ENCODE data around the gene JAZF1. TPM values are rescaled to one million over a fixed set of nuclear protein-coding genes. Genes with fewer than 3 reads are reported as not detected.

JAZF1 gene
- total RNA-seq, 1 experiment from 2014 or later: 3.4 TPM

GRCh38 chr7:27936047-27936767, 244.4 kb downstream of the JAZF1 start:
- no peaks in the 10 kb centered on the region for H3K9me3 ChIP-seq (ENCODE audit: control insufficient read depth in 1 of 2, insufficient read depth in 1 of 2, low read depth in 1 of 2, low read length in 2 of 2)
- no peak for ATAC-seq
- no peak overlapping the region for H3K4me3 ChIP-seq (replicated peaks in 1 of 2; ENCODE audit: low read depth in 1 of 2, low read length in 2 of 2)
- no TSS peak for BruUV-seq (replicated peaks)
- intact Hi-C loops (cut with micrococcal nuclease): no loop called here
- no peaks in the 10 kb centered on the region for H3K27me3 ChIP-seq (ENCODE audit: insufficient read depth, low read length)
- ChIA-PET CTCF (interaction anchor here (0.6 to 1.2 kb wide), 3 partner anchors 9 to 156 kb away, joined by 3 read pairs; no protein-coding TSS in a partner anchor), POLR2A (no interaction called here), RAD21 (ENCODE audit: low non-redundant PET in 1 of 2, low total read pairs in 2 of 2, uncharacterized antibody in 2 of 2, unreplicated experiment in 2 of 2) (interaction anchor here in 1 of 2 experiments (0.8 to 1.3 kb wide), 2 partner anchors 15 to 158 kb away, joined by 3 read pairs; no protein-coding TSS in a partner anchor)
- H3K27ac ChIP-seq (ENCODE audit: low read depth, low read length): no peak overlapping the region
- TF ChIP-seq ZNF274 (IDR thresholded peaks at IDR 0.05; ENCODE audit: low read depth, low read length): no peak
- TF ChIP-seq, protein P1, sequence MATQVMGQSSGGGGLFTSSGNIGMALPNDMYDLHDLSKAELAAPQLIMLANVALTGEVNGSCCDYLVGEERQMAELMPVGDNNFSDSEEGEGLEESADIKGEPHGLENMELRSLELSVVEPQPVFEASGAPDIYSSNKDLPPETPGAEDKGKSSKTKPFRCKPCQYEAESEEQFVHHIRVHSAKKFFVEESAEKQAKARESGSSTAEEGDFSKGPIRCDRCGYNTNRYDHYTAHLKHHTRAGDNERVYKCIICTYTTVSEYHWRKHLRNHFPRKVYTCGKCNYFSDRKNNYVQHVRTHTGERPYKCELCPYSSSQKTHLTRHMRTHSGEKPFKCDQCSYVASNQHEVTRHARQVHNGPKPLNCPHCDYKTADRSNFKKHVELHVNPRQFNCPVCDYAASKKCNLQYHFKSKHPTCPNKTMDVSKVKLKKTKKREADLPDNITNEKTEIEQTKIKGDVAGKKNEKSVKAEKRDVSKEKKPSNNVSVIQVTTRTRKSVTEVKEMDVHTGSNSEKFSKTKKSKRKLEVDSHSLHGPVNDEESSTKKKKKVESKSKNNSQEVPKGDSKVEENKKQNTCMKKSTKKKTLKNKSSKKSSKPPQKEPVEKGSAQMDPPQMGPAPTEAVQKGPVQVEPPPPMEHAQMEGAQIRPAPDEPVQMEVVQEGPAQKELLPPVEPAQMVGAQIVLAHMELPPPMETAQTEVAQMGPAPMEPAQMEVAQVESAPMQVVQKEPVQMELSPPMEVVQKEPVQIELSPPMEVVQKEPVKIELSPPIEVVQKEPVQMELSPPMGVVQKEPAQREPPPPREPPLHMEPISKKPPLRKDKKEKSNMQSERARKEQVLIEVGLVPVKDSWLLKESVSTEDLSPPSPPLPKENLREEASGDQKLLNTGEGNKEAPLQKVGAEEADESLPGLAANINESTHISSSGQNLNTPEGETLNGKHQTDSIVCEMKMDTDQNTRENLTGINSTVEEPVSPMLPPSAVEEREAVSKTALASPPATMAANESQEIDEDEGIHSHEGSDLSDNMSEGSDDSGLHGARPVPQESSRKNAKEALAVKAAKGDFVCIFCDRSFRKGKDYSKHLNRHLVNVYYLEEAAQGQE (IDR thresholded peaks at IDR 0.05; ENCODE audit: low read depth): no peak
- no peak for TF ChIP-seq SRF (IDR thresholded peaks at IDR 0.05; ENCODE audit: low read depth)
- no peak for TF ChIP-seq YY1 (IDR thresholded peaks at IDR 0.05; ENCODE audit: extremely low read depth, insufficient replicate concordance, low read depth, low read length)
- no peak for TF ChIP-seq EGR1 (IDR thresholded peaks at IDR 0.05; ENCODE audit: low read depth)
- no peak for TF ChIP-seq MAX (IDR thresholded peaks at IDR 0.05)
- TF ChIP-seq, protein P2, sequence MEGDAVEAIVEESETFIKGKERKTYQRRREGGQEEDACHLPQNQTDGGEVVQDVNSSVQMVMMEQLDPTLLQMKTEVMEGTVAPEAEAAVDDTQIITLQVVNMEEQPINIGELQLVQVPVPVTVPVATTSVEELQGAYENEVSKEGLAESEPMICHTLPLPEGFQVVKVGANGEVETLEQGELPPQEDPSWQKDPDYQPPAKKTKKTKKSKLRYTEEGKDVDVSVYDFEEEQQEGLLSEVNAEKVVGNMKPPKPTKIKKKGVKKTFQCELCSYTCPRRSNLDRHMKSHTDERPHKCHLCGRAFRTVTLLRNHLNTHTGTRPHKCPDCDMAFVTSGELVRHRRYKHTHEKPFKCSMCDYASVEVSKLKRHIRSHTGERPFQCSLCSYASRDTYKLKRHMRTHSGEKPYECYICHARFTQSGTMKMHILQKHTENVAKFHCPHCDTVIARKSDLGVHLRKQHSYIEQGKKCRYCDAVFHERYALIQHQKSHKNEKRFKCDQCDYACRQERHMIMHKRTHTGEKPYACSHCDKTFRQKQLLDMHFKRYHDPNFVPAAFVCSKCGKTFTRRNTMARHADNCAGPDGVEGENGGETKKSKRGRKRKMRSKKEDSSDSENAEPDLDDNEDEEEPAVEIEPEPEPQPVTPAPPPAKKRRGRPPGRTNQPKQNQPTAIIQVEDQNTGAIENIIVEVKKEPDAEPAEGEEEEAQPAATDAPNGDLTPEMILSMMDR (IDR thresholded peaks at IDR 0.05 in 2 of 3, conservative IDR thresholded peaks at IDR 0.05 in 1 of 3; ENCODE audit: borderline replicate concordance in 1 of 3, insufficient read depth in 1 of 3, low read depth in 2 of 3, low read length in 2 of 3): no peak
- TF ChIP-seq EZH2phosphoT487 (IDR thresholded peaks at IDR 0.05; ENCODE audit: borderline replicate concordance): no peak
- no peak for TF ChIP-seq CEBPB (IDR thresholded peaks at IDR 0.05; ENCODE audit: low read depth)
- TF ChIP-seq ZFX (IDR thresholded peaks at IDR 0.05): no peak
- TF ChIP-seq TCF7L2 (IDR thresholded peaks at IDR 0.05; ENCODE audit: borderline replicate concordance, extremely low read depth, insufficient read depth, insufficient read length): no peak
- TF ChIP-seq ZBTB33 (IDR thresholded peaks at IDR 0.05; ENCODE audit: extremely low read depth, insufficient replicate concordance, low read length): no peak
- TF ChIP-seq POLR2A (IDR thresholded peaks at IDR 0.05; ENCODE audit: borderline replicate concordance, extremely low read depth, insufficient read depth, insufficient read length): no peak
- no peak for TF ChIP-seq SP1 (IDR thresholded peaks at IDR 0.05; ENCODE audit: low read depth)
- TF ChIP-seq JUND (IDR thresholded peaks at IDR 0.05): no peak
- TF ChIP-seq, protein P3, sequence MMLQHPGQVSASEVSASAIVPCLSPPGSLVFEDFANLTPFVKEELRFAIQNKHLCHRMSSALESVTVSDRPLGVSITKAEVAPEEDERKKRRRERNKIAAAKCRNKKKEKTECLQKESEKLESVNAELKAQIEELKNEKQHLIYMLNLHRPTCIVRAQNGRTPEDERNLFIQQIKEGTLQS (IDR thresholded peaks at IDR 0.05): no peak
- no peak for TF ChIP-seq ELF1 (IDR thresholded peaks at IDR 0.05; ENCODE audit: borderline replicate concordance, low read depth)
- no peak for TF ChIP-seq EZH2 (IDR thresholded peaks at IDR 0.05)
- no peaks in the 10 kb centered on the region for H3K9me2 ChIP-seq (ENCODE audit: insufficient read depth)
- H3K4me2 ChIP-seq (ENCODE audit: low read length): no peak overlapping the region
- H4K20me1 ChIP-seq (ENCODE audit: insufficient read depth): no peaks in the 10 kb centered on the region
- peaks cover 0 to 7% of the 10 kb centered on the region in 2 experiments; a peak in 2 of 4 replicates for H3K4me1 ChIP-seq (ENCODE audit: control insufficient read depth in 1 of 2, insufficient read depth in 2 of 2, low read length in 2 of 2)
- no peak overlapping the region for H2AFZ ChIP-seq (ENCODE audit: low read depth, low read length, poor library complexity, severe bottlenecking)
- H3K79me2 ChIP-seq (ENCODE audit: insufficient read depth, low read length): no peaks in the 10 kb centered on the region
- H3K36me3 ChIP-seq (ENCODE audit: control insufficient read depth in 1 of 2, insufficient read depth in 2 of 2, low read length in 2 of 2): no peaks in the 10 kb centered on the region
- no peak overlapping the region for H3K9ac ChIP-seq (ENCODE audit: low read length)
- DNase-seq (ENCODE audit: low read depth, low spot score): no peak
